Right forelimb (tissue), 1 donor: ENCODE measurements around the gene P4HTM.

Experiments
- DNase-seq: peaks from one replicate; pipeline ENCODE4 v3.0.0-alpha.2; 2018

The P4HTM gene

GRCh38 chr3:49009396-49009795 lies 19.4 kb downstream of the P4HTM start:
- no peak for DNase-seq

DNA sequence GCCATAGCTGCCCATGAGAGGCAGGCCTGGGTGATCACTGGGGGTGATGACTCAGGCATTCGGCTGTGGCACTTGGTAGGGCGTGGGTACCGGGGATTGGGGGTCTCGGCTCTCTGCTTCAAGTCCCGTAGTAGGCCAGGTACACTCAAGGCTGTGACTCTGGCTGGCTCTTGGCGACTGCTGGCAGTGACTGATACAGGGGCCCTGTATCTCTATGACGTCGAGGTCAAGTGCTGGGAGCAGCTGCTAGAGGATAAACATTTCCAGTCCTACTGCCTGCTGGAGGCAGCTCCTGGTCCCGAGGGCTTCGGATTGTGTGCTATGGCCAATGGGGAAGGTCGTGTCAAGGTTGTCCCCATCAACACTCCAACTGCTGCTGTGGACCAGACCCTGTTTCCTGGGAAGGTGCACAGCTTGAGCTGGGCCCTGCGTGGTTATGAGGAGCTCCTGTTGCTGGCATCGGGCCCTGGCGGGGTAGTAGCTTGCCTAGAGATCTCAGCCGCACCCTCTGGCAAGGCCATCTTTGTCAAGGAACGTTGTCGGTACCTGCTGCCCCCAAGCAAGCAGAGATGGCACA lies 22.5 kb downstream of the P4HTM start:
- no peak for DNase-seq

- DNase-seq = no peak
These were observed 23.2 kb downstream of the P4HTM start for GRCh38 chr3:49013113-49013737.

DNA sequence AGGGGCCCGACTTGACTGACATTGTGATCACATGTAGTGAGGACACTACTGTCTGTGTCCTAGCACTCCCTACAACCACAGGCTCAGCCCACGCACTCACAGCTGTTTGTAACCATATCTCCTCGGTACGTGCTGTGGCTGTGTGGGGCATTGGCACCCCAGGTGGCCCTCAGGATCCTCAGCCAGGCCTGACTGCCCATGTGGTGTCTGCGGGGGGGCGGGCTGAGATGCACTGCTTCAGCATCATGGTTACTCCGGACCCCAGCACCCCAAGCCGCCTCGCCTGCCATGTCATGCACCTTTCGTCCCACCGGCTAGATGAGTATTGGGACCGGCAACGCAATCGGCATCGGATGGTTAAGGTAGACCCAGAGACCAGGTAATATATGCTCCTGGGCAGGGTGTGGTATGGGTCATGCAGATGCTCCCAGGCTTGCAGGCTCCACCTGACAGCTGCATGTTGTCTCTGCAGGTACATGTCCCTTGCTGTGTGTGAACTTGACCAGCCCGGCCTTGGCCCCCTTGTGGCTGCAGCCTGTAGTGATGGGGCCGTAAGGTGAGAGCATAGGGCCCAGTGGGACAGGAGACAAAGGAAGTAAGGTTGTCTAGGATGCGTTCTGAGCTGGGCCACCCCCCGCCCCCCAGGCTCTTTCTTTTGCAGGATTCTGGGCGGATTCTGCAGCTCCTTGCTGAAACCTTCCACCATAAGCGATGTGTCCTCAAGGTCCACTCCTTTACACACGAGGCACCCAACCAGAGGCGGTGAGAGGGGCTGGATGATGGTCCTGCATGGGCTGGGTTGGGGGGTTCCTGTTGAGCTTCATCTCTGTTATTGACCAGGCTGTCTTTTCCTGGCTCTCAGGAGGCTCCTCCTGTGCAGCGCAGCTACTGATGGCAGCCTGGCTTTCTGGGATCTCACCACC lies 24.0 kb downstream of the P4HTM start:
- DNase-seq = no peak

- no peak for DNase-seq
These were observed 25.0 kb downstream of the P4HTM start for GRCh38 chr3:49015072-49015471.

DNA sequence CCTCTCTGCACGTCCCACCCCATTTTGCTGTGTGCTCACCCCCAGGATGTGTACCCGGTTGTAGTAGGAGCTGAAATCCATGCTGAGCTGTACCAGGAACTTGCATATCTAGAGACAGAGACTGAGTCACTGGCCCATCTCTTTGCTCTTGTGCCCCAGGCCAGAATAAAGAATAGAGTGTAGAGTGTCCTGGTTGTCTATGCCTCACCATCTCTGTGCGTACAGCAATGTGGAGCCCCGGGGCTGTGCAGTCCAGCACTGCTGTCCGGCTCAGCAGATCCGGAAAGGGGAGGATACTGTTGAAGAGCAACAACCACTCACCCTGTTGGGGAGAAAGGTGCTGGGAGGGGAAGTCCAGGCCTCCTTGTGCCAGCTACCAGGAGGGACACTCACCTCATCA lies 25.7 kb downstream of the P4HTM start:
- DNase-seq = no peak

GRCh38 chr3:49016414-49017228 lies 26.6 kb downstream of the P4HTM start:
- no peak for DNase-seq

DNA sequence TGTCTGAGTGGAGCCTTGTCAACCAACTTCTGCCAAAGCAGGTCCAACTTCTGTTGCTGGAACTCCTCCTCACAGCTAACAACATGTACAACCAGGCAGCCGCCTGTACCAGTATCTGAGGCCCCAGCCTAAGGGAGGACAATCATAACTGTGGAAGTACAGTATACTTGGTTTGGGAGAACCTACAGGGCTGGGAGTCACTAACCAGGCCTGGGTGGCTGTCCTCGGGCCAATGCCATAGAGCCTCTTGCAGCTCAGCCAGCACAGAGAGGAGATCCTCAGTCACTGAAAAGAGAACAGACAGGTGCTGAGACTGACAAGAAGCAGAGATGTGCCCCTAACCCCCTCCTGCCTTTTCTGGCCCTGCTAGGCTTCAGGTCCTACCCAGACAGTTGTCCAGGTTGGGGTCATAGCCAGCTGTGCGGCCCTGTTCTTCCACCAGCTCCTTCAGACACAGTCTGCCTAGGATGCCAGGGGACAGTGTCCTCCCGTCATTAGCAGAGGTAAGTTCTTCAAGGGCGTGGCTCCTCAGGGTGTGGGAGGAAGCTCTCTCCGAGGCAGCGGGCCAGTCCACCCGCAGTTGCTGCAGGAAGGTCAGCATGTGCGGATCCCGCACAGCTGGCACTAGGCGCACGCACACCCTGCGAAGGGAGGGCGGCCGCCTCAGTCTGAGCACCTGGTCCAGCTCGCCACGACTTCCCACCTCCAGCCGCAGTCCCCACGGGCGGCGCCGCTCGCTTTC lies 27.4 kb downstream of the P4HTM start:
- DNase-seq = no peak

GRCh38 chr3:49017971-49018706 lies 28.1 kb downstream of the P4HTM start, which contains the start of gene DALRD3:
Gene DALRD3, minus strand, starts transcription at chr3:49018580. Its CDS starts 16 bp downstream, at chr3:49018564.
- DNase-seq = peak; percentile 78

DNA sequence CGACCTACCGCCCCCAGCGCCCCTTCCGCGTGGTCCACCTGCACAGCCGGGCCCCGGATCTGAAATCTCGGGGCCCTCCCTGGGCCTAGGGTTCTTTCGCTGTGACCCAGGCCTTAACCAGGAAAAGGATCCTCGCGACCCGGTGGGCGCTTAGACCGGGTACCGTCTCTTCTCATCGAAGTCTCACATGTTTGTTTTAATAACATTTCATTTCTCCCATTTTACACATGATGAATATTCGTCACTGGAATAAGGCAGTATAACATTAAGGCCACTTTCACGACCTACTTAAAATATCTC lies 28.6 kb downstream of the P4HTM start:
- DNase-seq = no peak

DNA sequence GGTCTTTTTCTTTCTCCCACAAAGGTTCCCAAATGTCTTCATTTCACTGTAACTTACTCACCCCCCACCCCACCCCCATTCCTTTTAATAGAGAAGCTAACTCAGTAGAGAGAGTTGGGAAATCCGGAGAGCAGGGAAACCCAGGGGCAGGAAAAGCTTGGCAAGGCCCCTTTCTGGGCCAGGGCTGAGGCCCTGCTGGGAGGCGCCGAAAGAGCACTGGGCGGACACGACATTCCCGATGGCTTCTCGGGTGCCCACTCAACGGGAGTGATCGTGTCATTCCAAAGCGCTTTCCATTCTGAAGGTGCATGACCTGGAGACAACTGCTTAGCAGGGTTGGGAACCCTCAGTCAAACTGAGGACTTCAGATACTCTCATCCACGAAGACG lies 29.9 kb downstream of the P4HTM start:
- no peak for DNase-seq

GRCh38 chr3:49020330-49021212 lies 30.5 kb downstream of the P4HTM start:
- peak; percentile 61 for DNase-seq

GRCh38 chr3:49021213-49021812 lies 31.3 kb downstream of the P4HTM start:
- DNase-seq = peak; percentile 98

GRCh38 chr3:49021813-49022687 lies 32.0 kb downstream of the P4HTM start, which contains the start of gene NDUFAF3:
Gene NDUFAF3, plus strand, starts transcription at chr3:49022121. Its CDS starts 24 bp downstream, at chr3:49022145.
- peak; percentile 97 for DNase-seq

DNA sequence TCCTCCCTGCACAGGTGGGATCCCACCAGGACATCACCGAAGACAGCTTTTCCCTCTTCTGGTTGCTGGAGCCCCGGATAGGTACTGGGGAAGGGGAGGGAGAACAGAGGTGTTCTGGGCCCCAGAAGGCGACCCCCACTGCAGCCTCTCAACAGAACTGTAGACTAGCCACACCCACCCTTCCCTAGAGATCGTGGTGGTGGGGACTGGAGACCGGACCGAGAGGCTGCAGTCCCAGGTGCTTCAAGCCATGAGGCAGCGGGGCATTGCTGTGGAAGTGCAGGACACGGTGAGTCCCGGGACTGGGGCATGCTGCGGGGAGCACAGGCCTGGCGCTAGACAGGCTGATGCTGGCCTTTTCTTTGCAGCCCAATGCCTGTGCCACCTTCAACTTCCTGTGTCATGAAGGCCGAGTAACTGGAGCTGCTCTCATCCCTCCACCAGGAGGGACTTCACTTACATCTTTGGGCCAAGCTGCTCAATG lies 32.7 kb downstream of the P4HTM start:
- peak; percentile 52 for DNase-seq

GRCh38 chr3:49023775-49024174 lies 33.7 kb downstream of the P4HTM start:
- no peak for DNase-seq

DNA sequence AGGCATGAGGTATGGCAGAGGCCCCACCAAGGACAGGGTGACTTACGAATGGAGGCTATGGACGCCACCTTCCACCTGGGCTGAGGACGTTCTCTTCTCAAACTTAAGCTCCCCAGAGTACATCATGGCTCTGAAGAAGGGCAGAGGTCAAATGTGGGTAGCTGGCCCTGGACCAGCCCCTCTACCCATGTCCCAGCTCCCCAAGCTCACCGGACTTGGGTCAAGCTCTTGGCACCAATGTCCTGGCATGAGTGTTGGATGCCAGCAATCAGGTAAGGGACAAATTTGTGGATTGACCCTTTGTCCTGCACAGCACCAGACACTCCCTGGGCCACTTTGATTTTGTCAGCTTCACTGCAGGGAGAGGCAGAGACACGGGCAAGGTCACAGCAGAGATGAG lies 34.4 kb downstream of the P4HTM start:
- peak; percentile 35 for DNase-seq

DNA sequence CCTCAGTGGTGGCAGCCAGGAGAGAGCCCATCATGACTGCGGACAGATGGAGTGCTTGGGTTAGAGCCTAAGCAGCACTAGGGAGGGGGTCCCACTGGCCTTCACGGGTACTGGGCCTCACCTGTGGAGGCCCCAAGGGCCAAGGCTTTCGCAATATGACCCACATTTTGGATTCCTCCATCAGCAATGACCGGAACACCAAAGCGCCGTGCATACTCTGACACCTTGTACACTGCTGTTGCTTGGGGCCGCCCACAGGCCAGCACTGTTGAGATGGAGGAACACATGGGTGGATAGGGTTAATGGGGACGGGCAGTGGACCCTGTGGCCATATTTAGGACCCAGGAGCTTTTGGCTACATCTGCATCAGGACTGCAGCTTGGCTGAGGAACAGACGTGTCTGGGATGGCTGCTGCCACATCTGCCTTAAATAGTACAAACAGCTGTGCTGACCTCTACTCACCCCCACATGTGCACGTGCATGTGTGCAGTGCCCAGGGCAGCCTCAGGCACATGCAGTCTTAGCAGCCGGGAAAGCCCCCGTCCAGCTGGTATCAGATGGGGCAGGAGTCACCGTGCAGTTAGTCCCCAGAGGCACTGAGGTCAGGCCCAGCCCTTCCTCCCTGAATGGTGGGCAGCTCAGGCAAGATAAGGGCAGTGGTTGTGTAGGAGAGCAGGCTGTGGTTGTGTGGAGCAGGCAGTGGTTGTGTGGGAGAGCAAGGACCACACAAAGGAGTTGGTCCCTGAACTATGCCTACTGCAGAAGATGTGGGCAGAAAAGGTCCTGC lies 35.2 kb downstream of the P4HTM start:
- DNase-seq = peak; percentile 31
